ENCODE data around the gene LITAF.

The LITAF gene

GRCh38 chr16:11620243-11621003 is 33.7 kb upstream of the LITAF start:
- no peaks in the 10 kb centered on the region for H3K27me3 ChIP-seq (ENCODE audit: control insufficient read depth, insufficient read depth, low read length)
- no peak overlapping the region for H3K27ac ChIP-seq (ENCODE audit: low read depth, low read length)
- H3K4me3 ChIP-seq (ENCODE audit: low read depth, low read length) = no peak overlapping the region
- no peaks in the 10 kb centered on the region for H3K9me3 ChIP-seq (ENCODE audit: control insufficient read depth, insufficient read depth, low read length)
- H3K36me3 ChIP-seq (ENCODE audit: control insufficient read depth, insufficient read depth, low read length) = no peaks in the 10 kb centered on the region
- peaks cover 9% of the 10 kb centered on the region for H3K4me1 ChIP-seq (ENCODE audit: control insufficient read depth, insufficient read depth, low read length)
- no peak overlapping the region for H3K9ac ChIP-seq (ENCODE audit: low read depth, low read length)

DNA sequence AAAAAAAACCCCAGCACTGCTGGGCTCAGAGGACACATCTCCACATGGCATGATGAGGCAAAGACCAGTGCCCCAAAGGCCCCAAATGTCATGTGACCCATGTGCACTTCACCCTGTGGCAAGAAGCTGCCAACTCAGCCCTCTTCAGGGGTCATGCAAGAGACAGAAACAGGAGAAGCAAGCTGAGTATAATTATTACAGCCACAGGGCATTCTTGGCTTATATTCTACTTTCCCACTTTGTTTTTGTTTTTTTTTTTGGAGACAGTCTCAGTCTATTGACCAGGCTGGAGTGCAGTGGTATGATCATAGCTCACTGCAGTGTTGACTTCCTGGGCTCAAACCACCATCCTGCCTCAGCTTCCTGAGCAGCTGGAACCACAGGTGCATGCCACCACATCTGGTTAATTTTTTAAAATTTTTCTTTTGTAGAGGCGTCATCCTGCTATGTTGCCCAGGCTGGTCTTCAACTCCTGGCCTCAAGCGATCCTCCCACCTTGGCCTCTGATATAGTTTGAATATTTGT is 32.7 kb upstream of the LITAF start:
- H3K36me3 ChIP-seq (ENCODE audit: control insufficient read depth, insufficient read depth, low read length) = no peaks in the 10 kb centered on the region
- no peak overlapping the region for H3K27ac ChIP-seq (ENCODE audit: low read depth, low read length)
- no peak overlapping the region for H3K9ac ChIP-seq (ENCODE audit: low read depth, low read length)
- no peaks in the 10 kb centered on the region for H3K9me3 ChIP-seq (ENCODE audit: control insufficient read depth, insufficient read depth, low read length)
- H3K27me3 ChIP-seq (ENCODE audit: control insufficient read depth, insufficient read depth, low read length) = no peaks in the 10 kb centered on the region
- H3K4me1 ChIP-seq (ENCODE audit: control insufficient read depth, insufficient read depth, low read length) = peaks cover 15% of the 10 kb centered on the region
- H3K4me3 ChIP-seq (ENCODE audit: low read depth, low read length) = no peak overlapping the region

DNA sequence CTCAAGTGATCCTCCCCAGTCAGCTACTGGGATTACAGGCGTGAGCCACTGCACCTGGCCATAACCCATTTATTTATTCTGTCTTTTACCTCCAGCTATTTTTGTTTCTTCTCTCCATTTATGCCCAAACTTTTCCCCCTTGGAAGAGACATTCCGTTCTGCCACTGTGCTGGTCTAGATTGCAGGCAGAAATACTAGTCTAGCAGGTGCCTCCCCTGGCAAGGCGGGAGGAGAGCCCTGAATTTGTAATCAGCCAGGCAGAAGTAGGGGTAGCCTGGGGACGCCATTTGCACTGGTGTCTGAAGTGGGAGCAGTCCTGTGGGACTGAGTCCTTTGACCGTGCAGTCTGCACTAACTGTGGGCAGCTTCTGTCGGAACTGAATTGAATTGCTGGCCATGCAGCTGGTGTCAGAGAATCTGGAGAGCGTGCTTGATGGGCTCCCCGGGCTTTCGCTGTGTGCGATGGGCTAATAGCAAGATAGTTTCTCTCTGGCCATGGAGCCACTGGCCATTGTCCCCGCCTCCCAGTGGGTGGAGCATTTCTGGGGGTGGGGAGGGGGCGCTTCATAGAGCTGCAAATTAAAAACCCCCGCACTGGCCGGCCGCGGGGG is 31.5 kb upstream of the LITAF start:
- Histone ChIP-seq H3K27ac (ENCODE audit: low read depth, low read length) (no peak overlapping the region), H3K9ac (ENCODE audit: low read depth, low read length) (no peak overlapping the region)

DNA sequence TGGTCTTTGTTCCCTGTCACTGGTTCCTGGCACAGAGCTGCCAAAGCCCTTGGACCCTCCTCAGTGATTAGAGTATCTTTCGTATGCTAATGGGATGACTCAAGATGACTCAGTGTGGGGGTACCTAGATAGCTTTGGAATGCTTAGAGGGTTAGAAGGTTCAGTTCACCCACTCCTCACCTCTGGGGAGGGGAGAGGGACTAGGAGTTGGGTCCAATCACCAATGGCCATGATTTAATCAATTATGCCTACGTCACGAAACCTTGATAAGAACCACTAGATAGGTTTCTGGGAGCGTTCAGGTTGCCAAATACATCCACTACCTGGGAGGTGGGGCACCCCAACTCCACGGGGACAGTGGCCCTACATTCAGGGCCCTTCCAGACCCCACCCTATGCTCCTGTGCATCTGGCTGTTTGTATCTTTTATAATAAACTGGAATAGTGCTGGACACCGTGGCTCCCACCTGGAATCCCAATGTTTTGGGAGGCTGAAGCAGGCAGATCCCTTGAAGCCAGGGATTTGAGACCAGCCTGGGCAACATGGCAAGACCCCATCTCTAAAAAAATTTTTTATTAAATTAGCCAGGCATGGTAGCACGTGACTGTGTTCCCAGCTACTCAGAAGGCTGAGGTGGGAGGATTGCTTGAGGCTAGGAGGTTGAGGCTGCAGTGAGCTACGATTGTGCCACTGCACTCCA is 29.2 kb upstream of the LITAF start:
- Histone ChIP-seq H3K9me3 (ENCODE audit: control insufficient read depth, insufficient read depth, low read length) (no peaks in the 10 kb centered on the region), H3K4me3 (ENCODE audit: low read depth, low read length) (no peak overlapping the region), H3K4me1 (ENCODE audit: control insufficient read depth, insufficient read depth, low read length) (peaks cover 15% of the 10 kb centered on the region), H3K9ac (ENCODE audit: low read depth, low read length) (no peak overlapping the region), H3K27me3 (ENCODE audit: control insufficient read depth, insufficient read depth, low read length) (no peaks in the 10 kb centered on the region), H3K27ac (ENCODE audit: low read depth, low read length) (peak overlapping the region; percentile 77), H3K36me3 (ENCODE audit: control insufficient read depth, insufficient read depth, low read length) (no peaks in the 10 kb centered on the region)

More for the DNA sequence above, 31.5 kb upstream of the LITAF start:
- Histone ChIP-seq H3K36me3 (ENCODE audit: control insufficient read depth, insufficient read depth, low read length) (no peaks in the 10 kb centered on the region), H3K27me3 (ENCODE audit: control insufficient read depth, insufficient read depth, low read length) (no peaks in the 10 kb centered on the region), H3K4me3 (ENCODE audit: low read depth, low read length) (no peak overlapping the region), H3K9me3 (ENCODE audit: control insufficient read depth, insufficient read depth, low read length) (no peaks in the 10 kb centered on the region), H3K4me1 (ENCODE audit: control insufficient read depth, insufficient read depth, low read length) (peaks cover 15% of the 10 kb centered on the region)

GRCh38 chr16:11614587-11615175 is 28.0 kb upstream of the LITAF start:
- no peaks in the 10 kb centered on the region for H3K27me3 ChIP-seq (ENCODE audit: control insufficient read depth, insufficient read depth, low read length)
- H3K27ac ChIP-seq (ENCODE audit: low read depth, low read length) = peak overlapping the region; percentile 77
- H3K9ac ChIP-seq (ENCODE audit: low read depth, low read length) = no peak overlapping the region
- H3K4me1 ChIP-seq (ENCODE audit: control insufficient read depth, insufficient read depth, low read length) = peaks cover 20% of the 10 kb centered on the region
- no peaks in the 10 kb centered on the region for H3K9me3 ChIP-seq (ENCODE audit: control insufficient read depth, insufficient read depth, low read length)
- H3K4me3 ChIP-seq (ENCODE audit: low read depth, low read length) = no peak overlapping the region
- no peaks in the 10 kb centered on the region for H3K36me3 ChIP-seq (ENCODE audit: control insufficient read depth, insufficient read depth, low read length)

DNA sequence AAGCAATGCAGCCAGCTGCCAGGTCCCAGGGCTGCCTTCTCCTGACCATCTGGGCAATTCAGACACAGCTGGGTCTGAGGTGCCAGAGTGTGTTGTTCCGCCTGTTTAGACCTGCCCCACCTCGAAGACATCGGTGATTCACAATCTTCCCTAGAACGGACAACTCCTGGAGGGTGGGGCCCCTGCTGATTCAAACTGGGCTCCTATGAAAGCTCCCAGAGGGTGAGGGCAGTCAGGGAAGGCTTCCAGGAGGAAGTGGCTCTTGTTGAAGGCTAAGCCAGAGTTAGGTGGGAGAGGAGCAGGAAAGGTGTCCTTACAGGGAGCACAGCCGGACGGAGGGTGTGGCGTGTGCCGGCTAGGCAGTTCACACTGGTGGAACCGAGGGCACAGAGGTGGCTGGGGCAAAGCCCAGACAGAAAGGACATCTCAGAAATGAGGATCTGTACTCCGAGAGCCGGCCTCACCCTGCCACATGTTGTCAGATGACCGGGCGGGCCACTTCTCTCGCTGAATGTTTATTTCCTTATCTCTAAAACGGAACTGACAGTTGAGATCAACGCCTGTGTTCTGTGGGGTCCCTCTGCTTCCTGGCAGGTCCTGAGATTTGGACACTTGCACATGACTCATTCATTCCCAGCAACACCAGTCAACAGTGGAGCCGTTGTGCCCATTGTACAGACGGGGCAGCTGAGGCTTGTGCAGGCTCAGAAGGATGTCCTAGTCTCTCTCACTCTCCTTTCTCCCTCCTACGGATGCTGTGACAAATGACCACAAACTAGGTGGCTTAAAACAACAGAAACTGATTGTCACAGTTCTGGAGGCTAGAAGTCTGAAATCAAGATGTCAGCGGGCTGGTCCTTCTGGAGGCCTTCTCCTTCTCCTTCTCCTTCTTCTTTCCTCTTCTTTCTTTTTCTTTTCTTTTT is 26.9 kb upstream of the LITAF start:
- H3K4me1 ChIP-seq (ENCODE audit: control insufficient read depth, insufficient read depth, low read length) = peaks cover 23% of the 10 kb centered on the region
- H3K36me3 ChIP-seq (ENCODE audit: control insufficient read depth, insufficient read depth, low read length) = no peaks in the 10 kb centered on the region
- H3K4me3 ChIP-seq (ENCODE audit: low read depth, low read length) = no peak overlapping the region
- H3K27ac ChIP-seq (ENCODE audit: low read depth, low read length) = no peak overlapping the region
- H3K9ac ChIP-seq (ENCODE audit: low read depth, low read length) = no peak overlapping the region
- no peaks in the 10 kb centered on the region for H3K27me3 ChIP-seq (ENCODE audit: control insufficient read depth, insufficient read depth, low read length)
- no peaks in the 10 kb centered on the region for H3K9me3 ChIP-seq (ENCODE audit: control insufficient read depth, insufficient read depth, low read length)

- no peak overlapping the region for H3K9ac ChIP-seq (ENCODE audit: low read depth, low read length)
- H3K27me3 ChIP-seq (ENCODE audit: control insufficient read depth, insufficient read depth, low read length) = no peaks in the 10 kb centered on the region
- H3K9me3 ChIP-seq (ENCODE audit: control insufficient read depth, insufficient read depth, low read length) = no peaks in the 10 kb centered on the region
- H3K36me3 ChIP-seq (ENCODE audit: control insufficient read depth, insufficient read depth, low read length) = no peaks in the 10 kb centered on the region
- H3K4me1 ChIP-seq (ENCODE audit: control insufficient read depth, insufficient read depth, low read length) = peaks cover 25% of the 10 kb centered on the region
- no peak overlapping the region for H3K27ac ChIP-seq (ENCODE audit: low read depth, low read length)
- no peak overlapping the region for H3K4me3 ChIP-seq (ENCODE audit: low read depth, low read length)
Measured at GRCh38 chr16:11612665-11613025, 25.9 kb upstream of the LITAF start.

DNA sequence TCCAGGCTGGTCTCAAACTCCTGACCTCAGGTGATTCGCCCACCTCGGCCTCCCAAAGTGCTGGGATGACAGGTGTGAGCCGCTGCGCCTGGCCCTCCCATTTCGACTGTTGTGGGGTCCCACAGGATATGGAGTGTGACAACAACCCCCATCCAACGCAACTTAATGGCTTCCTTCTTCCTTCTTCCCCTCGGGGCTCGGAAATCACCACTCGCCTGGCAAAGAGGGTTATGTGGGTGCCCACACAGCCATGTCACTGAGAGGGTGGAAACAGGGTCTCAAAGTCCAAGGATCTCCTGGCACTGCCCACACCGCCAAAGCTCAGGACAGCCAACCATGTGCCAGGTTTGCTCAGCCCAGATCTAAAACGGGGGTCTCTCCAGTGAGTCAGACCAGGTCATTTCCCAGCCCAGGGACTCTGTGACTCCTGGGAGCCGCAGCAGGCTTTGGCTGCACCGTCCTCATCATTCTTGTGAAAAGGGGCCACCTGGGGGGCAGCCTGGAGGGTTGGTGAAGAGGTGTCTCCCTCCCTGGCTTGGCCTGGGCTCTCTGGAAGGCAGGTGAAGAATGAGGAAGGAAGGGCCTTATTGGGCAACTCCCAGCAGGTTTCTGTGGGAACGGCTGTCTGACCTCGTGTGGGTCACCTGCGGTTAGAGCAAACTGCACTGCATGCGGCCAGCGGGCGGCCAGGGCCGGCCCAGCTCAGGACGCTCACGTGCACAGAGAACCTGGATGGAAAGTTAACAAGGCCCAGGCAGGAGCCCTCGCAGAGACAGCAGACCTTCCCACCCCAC is 25.3 kb upstream of the LITAF start:
- H3K27me3 ChIP-seq (ENCODE audit: control insufficient read depth, insufficient read depth, low read length) = no peaks in the 10 kb centered on the region
- H3K9ac ChIP-seq (ENCODE audit: low read depth, low read length) = no peak overlapping the region
- H3K4me1 ChIP-seq (ENCODE audit: control insufficient read depth, insufficient read depth, low read length) = peaks cover 25% of the 10 kb centered on the region
- no peak overlapping the region for H3K4me3 ChIP-seq (ENCODE audit: low read depth, low read length)
- peak overlapping the region; percentile 29 for H3K27ac ChIP-seq (ENCODE audit: low read depth, low read length)
- no peaks in the 10 kb centered on the region for H3K36me3 ChIP-seq (ENCODE audit: control insufficient read depth, insufficient read depth, low read length)
- H3K9me3 ChIP-seq (ENCODE audit: control insufficient read depth, insufficient read depth, low read length) = no peaks in the 10 kb centered on the region

DNA sequence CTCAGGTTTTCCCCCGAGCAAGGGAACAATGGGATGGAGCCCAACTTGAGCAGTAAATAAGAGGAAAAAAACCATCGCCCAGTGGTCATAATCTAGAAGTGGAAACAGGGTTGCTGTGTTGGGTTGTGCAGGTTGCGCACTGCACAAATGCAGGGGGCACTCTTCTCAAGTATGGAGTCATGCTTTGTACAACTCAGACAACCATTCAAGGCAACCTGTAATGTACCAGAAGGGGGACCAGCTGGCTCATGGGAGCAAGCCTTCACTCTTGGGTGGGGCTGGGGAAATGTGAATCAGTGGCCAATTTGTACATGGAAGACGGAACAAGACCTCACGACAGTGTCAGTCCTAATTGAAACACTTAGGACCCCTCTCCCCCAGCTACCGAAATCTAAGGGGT is 23.9 kb upstream of the LITAF start:
- Histone ChIP-seq H3K27me3 (ENCODE audit: control insufficient read depth, insufficient read depth, low read length) (no peaks in the 10 kb centered on the region), H3K9ac (ENCODE audit: low read depth, low read length) (no peak overlapping the region), H3K27ac (ENCODE audit: low read depth, low read length) (no peak overlapping the region), H3K4me1 (ENCODE audit: control insufficient read depth, insufficient read depth, low read length) (peaks cover 19% of the 10 kb centered on the region; the same call in 1 of the 2 replicates), H3K36me3 (ENCODE audit: control insufficient read depth, insufficient read depth, low read length) (no peaks in the 10 kb centered on the region), H3K4me3 (ENCODE audit: low read depth, low read length) (no peak overlapping the region), H3K9me3 (ENCODE audit: control insufficient read depth, insufficient read depth, low read length) (no peaks in the 10 kb centered on the region)

DNA sequence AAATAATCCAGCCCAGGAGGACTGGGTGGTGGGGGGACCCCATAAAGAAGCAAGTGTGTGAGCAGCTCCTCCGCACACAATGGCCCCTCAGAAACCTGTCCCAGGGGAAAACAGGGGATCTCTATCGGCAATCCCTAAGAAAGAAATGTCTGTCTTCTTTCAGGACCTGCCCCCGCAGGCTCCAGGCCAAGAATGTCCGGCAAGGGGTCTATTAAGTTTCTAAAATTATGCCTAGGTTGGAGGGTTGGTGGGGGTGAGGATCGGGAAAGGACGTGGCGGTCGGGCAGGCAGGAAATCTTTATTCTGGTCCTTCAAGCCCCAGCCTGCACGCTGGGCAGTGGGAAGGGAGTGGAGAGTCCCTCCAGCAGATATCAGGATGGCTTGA is 23.4 kb upstream of the LITAF start:
- Histone ChIP-seq H3K4me1 (ENCODE audit: control insufficient read depth, insufficient read depth, low read length) (peaks cover 19% of the 10 kb centered on the region; the same call in 1 of the 2 replicates), H3K27ac (ENCODE audit: low read depth, low read length) (no peak overlapping the region), H3K27me3 (ENCODE audit: control insufficient read depth, insufficient read depth, low read length) (no peaks in the 10 kb centered on the region), H3K36me3 (ENCODE audit: control insufficient read depth, insufficient read depth, low read length) (no peaks in the 10 kb centered on the region), H3K9ac (ENCODE audit: low read depth, low read length) (no peak overlapping the region), H3K9me3 (ENCODE audit: control insufficient read depth, insufficient read depth, low read length) (no peaks in the 10 kb centered on the region), H3K4me3 (ENCODE audit: low read depth, low read length) (no peak overlapping the region)

Data from HUES48 (cell line).